ENCODE data around the gene CDK9. TPM values are rescaled to one million over a fixed set of nuclear protein-coding genes. Genes with fewer than 3 reads are reported as not detected.

CDK9 gene
- total and polyA plus RNA-seq, 4 experiments from 2014 or later, result 35.4 to 138 (median 95.2) TPM

DNA sequence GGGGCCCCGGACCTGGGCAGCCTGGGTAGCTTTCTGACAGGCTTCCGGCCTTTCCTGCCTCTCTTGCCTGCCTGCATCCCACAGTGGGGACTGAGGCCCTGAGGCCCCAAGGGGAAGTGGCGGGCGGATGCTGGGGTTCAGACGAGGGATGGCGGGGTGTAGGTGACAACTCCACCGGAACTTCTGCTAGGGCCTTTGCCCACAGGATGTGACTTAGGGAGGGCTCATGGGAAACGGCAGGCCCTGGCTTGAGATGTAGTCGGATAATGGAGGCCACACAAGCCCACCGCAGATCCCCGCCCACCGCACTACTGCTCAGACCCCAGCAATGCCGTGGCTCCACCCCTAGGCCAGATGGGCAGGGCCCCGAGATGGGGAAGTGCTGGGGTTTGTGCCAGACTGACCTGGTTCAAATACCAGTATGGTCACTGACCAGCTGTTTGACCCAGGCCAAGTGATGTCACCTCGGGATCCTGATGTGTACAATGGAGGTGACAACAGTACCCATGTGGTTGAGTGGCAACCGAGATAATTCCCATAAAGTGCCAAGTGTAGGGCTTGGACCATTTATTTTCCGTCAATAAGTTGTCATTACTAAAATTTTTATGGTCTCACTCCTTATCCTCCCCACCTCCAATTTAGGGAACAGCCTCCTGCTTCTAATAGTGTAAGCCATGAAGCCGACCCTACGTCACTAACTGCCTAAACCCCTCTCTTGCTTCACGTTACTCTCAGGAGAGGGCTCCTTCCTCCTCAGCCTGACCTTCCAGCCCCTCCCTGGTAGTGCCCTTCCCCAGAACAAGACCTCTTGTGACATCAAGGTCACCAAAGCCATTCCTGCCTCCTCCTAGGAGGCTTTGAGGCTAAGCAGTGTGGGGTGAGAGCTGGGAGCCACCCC, 2.5 kb upstream of the CDK9 start:
- Histone ChIP-seq H3K4me1 (ENCODE audit: insufficient read depth, low read length) (peaks cover 79% of the 10 kb centered on the region), H3K4me3 (ENCODE audit: low read length in 2 of 2) (peak overlapping the region; percentile 23 to 44), H3K27me3 (ENCODE audit: insufficient read depth, low read length) (no peaks in the 10 kb centered on the region), H3K27ac (ENCODE audit: low read depth, low read length) (peak overlapping the region; percentile 73), H3K9me3 (ENCODE audit: control insufficient read depth in 1 of 2, low read length in 2 of 2) (no peaks in the 10 kb centered on the region), H3K36me3 (ENCODE audit: insufficient read depth, low read length) (peaks cover 14% of the 10 kb centered on the region)
- Mint-ChIP-seq H3K36me3 (peaks cover 13 to 23% of the 10 kb centered on the region in 2 donors), H3K9me3 (no peaks in the 10 kb centered on the region), H3K4me3 (peak overlapping the region; percentile 72 to 91 (median 82)), H3K4me1 (peaks cover 36 to 76% (median 57%) of the 10 kb centered on the region in 4 donors), H3K27ac (peak overlapping the region; percentile 93 to 99 (median 97)), H3K27me3 (no peaks in the 10 kb centered on the region)
- CTCF ChIA-PET (ENCODE audit: partially characterized antibody), result interaction anchor here (1.1 to 6.7 kb wide), 8 partner anchors 10 to 138 kb away, joined by 3 to 128 read pairs (median 8); partner anchors contain the start of gene TOR2A
- POLR2A ChIA-PET (ENCODE audit: partially characterized antibody), result interaction anchor here (0.8 to 12.3 kb wide), 14 partner anchors 14 to 284 kb away, joined by 3 to 377 read pairs (median 12); partner anchors contain the start of genes FPGS, NAIF1, PTRH1 and SLC25A25
- peak; percentile 75 to 86 (median 80) for DNase-seq
- intact Hi-C loops (cut with micrococcal nuclease), result loop anchor here (2.0 to 10.0 kb wide), 2 partner anchors 251 to 333 kb away; partner anchors contain the start of genes LRSAM1 and RPL12

DNA sequence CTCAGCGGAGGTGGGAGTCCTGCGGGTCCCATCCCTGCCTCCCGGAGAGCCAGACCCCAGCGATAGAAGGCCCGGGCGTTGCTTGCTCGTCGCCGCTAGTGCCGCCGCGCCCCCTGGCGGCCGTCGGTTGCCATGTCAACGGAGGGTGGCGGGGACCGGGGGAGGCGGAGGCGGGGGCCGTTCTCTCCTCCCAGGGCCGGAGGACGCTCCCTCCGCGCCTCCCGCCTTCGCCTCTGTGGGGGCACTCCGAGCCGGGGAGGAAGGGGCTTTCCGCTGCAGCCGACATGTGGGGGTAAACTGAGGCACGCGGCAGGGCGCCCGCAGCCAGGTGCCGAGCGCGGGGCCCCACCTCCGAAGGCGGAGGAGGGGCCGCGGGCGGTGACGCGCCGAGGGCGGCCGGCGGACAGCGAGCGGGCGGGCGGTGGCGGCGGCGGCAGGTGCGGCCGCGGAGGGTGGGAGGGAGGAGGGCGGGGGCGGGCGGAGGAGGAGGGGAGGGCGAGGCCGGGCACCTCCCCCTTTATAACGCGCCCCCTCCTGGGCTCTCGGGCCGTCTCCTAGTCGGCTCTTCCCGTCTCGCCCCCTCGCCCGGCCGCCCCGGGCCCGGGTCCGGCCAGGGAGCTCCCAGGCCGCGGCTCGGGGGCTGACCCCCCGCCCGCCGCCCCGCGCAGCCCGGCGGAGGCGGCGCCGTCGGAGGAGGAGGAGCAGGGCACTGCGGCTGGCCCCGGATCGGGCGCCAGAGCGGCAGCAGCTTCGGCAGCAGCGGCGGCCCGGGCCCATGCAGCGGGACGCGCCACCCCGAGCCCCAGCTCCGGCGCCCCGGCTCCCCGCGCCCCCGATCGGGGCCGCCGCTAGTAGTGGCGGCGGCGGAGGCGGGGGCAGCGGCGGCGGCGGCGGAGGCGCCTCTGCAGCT, 556 bp upstream of the CDK9 start:
- H3K9me3 ChIP-seq (ENCODE audit: control insufficient read depth in 1 of 2, low read length in 2 of 2), result no peaks in the 10 kb centered on the region
- peaks cover 30 to 38% of the 10 kb centered on the region in 2 donors for H3K36me3 Mint-ChIP-seq
- intact Hi-C loops (cut with micrococcal nuclease), result loop anchor here (1.0 to 10.0 kb wide), 11 partner anchors 9 to 361 kb away; partner anchors contain the start of genes LRSAM1, NAIF1, RPL12 and SLC25A25
- ChIA-PET CTCF (ENCODE audit: partially characterized antibody) (interaction anchor here (0.6 to 6.7 kb wide), 25 partner anchors 10 to 197 kb away, joined by 3 to 128 read pairs (median 5); partner anchors contain the start of genes FPGS, PTRH1, TOR2A and TTC16), POLR2A (ENCODE audit: partially characterized antibody) (interaction anchor here (0.6 to 12.3 kb wide), 33 partner anchors 12 to 560 kb away, joined by 3 to 377 read pairs (median 5); partner anchors contain the start of genes DPM2, ENG, FPGS and LRSAM1)
- no peaks in the 10 kb centered on the region for H3K27me3 Mint-ChIP-seq
- H3K27ac Mint-ChIP-seq, result peak overlapping the region; percentile 93 to 99 (median 97)
- H3K4me1 Mint-ChIP-seq, result peaks cover 34 to 74% (median 49%) of the 10 kb centered on the region in 4 donors
- peak overlapping the region in 1 of 2 donors; percentile 61 for H3K4me3 ChIP-seq (ENCODE audit: low read length in 2 of 2)
- peak overlapping the region; percentile 86 for H3K27ac ChIP-seq (ENCODE audit: low read depth, low read length)
- H3K4me1 ChIP-seq (ENCODE audit: insufficient read depth, low read length), result peaks cover 68% of the 10 kb centered on the region
- H3K4me3 Mint-ChIP-seq, result peak overlapping the region; percentile 80 to 93 (median 86)
- peaks cover 33% of the 10 kb centered on the region for H3K36me3 ChIP-seq (ENCODE audit: insufficient read depth, low read length)
- no peaks in the 10 kb centered on the region for H3K27me3 ChIP-seq (ENCODE audit: insufficient read depth, low read length)
- no peaks in the 10 kb centered on the region for H3K9me3 Mint-ChIP-seq
- DNase-seq, result peak; percentile 89 to 93 (median 90)

DNA sequence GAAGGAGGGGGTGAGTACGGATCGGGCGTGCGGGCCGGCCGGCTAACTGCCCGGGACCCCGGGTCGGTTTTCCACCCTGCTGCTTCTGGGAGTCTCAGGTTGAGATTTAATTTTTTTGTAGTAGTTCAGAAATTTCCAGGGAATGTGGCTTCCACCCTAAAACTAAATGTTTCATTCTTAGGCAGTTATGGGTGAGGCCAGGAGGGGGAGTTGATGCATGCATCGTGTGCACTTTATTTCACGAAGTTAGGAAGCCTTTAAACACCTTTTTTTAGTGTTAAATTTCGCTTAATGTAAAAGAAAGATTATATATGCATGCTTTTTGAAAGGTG, 905 bp downstream of the CDK9 start:
- Mint-ChIP-seq H3K36me3 (peaks cover 32 to 43% of the 10 kb centered on the region in 2 donors), H3K27me3 (no peaks in the 10 kb centered on the region), H3K27ac (peak overlapping the region; percentile 84 to 95 (median 92)), H3K4me1 (peaks cover 29 to 66% (median 45%) of the 10 kb centered on the region in 4 donors), H3K4me3 (peak overlapping the region; percentile 86 to 94 (median 90)), H3K9me3 (no peaks in the 10 kb centered on the region)
- H3K27me3 ChIP-seq (ENCODE audit: insufficient read depth, low read length), result no peaks in the 10 kb centered on the region
- H3K36me3 ChIP-seq (ENCODE audit: insufficient read depth, low read length), result peaks cover 47% of the 10 kb centered on the region
- H3K4me3 ChIP-seq (ENCODE audit: low read length in 2 of 2), result peak overlapping the region; percentile 76 to 80
- POLR2A ChIA-PET (ENCODE audit: partially characterized antibody), result interaction anchor here (4.8 to 12.3 kb wide), 4 partner anchors 10 to 52 kb away, joined by 45 to 377 read pairs (median 68); partner anchors contain the start of genes FPGS and TOR2A
- H3K9me3 ChIP-seq (ENCODE audit: control insufficient read depth in 1 of 2, low read length in 2 of 2), result no peaks in the 10 kb centered on the region
- peaks cover 53% of the 10 kb centered on the region for H3K4me1 ChIP-seq (ENCODE audit: insufficient read depth, low read length)
- intact Hi-C loops (cut with micrococcal nuclease), result loop anchor here (1.0 to 10.0 kb wide), 7 partner anchors 16 to 331 kb away; partner anchors contain the start of genes FPGS, NAIF1 and SLC25A25
- CTCF ChIA-PET (ENCODE audit: partially characterized antibody), result interaction anchor here (1.0 to 6.7 kb wide), 12 partner anchors 11 to 150 kb away, joined by 3 to 45 read pairs (median 4); partner anchors contain the start of gene TOR2A
- DNase-seq, result peak in 1 of 5 donors; percentile 34
- H3K27ac ChIP-seq (ENCODE audit: low read depth, low read length), result peak overlapping the region; percentile 86

DNA sequence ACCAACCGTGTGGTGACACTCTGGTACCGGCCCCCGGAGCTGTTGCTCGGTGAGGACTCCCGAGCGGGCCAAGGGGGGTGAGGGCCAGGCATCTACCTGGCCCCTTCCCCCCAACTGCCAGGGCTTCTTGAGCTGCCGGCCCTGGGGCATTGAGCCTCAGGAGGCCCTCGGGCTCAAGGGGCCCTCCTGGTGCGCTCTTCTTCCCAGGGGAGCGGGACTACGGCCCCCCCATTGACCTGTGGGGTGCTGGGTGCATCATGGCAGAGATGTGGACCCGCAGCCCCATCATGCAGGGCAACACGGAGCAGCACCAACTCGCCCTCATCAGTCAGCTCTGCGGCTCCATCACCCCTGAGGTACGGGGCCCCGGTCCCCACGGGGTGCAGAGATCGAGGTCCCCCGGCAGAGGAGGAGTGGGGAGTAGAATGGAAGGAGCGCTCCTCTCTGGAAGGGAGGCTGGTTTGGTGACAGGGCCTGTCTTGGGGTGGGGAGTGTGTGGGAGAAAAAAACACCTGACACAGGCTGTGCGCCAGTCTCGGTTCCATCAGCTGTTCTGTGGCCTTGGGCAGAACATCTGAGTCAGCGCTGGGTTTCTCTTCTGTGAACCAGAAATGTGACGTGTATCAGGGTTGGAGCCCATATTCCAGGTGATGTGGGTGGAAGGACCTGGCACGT, 2.6 kb downstream of the CDK9 start:
- DNase-seq, result peak in 1 of 5 donors; percentile 37
- Histone ChIP-seq H3K9me3 (ENCODE audit: control insufficient read depth in 1 of 2, low read length in 2 of 2) (no peaks in the 10 kb centered on the region), H3K27ac (ENCODE audit: low read depth, low read length) (peak overlapping the region; percentile 14), H3K4me3 (ENCODE audit: low read length in 2 of 2) (no peak overlapping the region), H3K27me3 (ENCODE audit: insufficient read depth, low read length) (no peaks in the 10 kb centered on the region), H3K36me3 (ENCODE audit: insufficient read depth, low read length) (peaks cover 56% of the 10 kb centered on the region), H3K4me1 (ENCODE audit: insufficient read depth, low read length) (peaks cover 38% of the 10 kb centered on the region)
- ChIA-PET POLR2A (ENCODE audit: partially characterized antibody) (interaction anchor here (0.9 to 12.3 kb wide), 8 partner anchors 8 to 129 kb away, joined by 3 to 377 read pairs (median 4); partner anchors contain the start of genes FPGS and SH2D3C), CTCF (ENCODE audit: partially characterized antibody) (interaction anchor here (1.6 to 6.7 kb wide), 6 partner anchors 9 to 133 kb away, joined by 5 to 45 read pairs (median 7); partner anchors contain the start of gene TOR2A)
- Mint-ChIP-seq H3K36me3 (peaks cover 38 to 49% of the 10 kb centered on the region in 2 donors), H3K4me1 (peaks cover 16 to 50% (median 36%) of the 10 kb centered on the region in 4 donors), H3K4me3 (no peak overlapping the region), H3K27ac (peak overlapping the region in 3 of 7 donors; percentile 24 to 87 (median 37)), H3K9me3 (no peaks in the 10 kb centered on the region), H3K27me3 (no peaks in the 10 kb centered on the region)
- intact Hi-C loops (cut with micrococcal nuclease), result loop anchor here (5.0 to 10.0 kb wide), 4 partner anchors 221 to 329 kb away; partner anchors contain the start of genes NAIF1 and SLC25A25

DNA sequence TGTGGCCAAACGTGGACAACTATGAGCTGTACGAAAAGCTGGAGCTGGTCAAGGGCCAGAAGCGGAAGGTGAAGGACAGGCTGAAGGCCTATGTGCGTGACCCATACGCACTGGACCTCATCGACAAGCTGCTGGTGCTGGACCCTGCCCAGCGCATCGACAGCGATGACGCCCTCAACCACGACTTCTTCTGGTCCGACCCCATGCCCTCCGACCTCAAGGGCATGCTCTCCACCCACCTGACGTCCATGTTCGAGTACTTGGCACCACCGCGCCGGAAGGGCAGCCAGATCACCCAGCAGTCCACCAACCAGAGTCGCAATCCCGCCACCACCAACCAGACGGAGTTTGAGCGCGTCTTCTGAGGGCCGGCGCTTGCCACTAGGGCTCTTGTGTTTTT, 3.3 kb downstream of the CDK9 start:
- no peaks in the 10 kb centered on the region for H3K27me3 Mint-ChIP-seq
- Histone ChIP-seq H3K4me1 (ENCODE audit: insufficient read depth, low read length) (peaks cover 31% of the 10 kb centered on the region), H3K4me3 (ENCODE audit: low read length in 2 of 2) (no peak overlapping the region), H3K36me3 (ENCODE audit: insufficient read depth, low read length) (peaks cover 56% of the 10 kb centered on the region), H3K27ac (ENCODE audit: low read depth, low read length) (no peak overlapping the region), H3K9me3 (ENCODE audit: control insufficient read depth in 1 of 2, low read length in 2 of 2) (no peaks in the 10 kb centered on the region), H3K27me3 (ENCODE audit: insufficient read depth, low read length) (no peaks in the 10 kb centered on the region)
- H3K27ac Mint-ChIP-seq, result peak overlapping the region in 4 of 7 donors; percentile 17 to 78 (median 53)
- ChIA-PET POLR2A (ENCODE audit: partially characterized antibody) (interaction anchor here (1.0 to 12.3 kb wide), 5 partner anchors 8 to 128 kb away, joined by 3 to 377 read pairs (median 45); partner anchors contain the start of gene FPGS), CTCF (ENCODE audit: partially characterized antibody) (interaction anchor here (1.2 to 3.7 kb wide), 2 partner anchors 54 to 81 kb away, joined by 4 to 45 read pairs; partner anchors contain the start of gene TOR2A)
- DNase-seq, result no peak
- peak overlapping the region in 2 of 8 donors; percentile 54 to 59 for H3K4me3 Mint-ChIP-seq
- H3K4me1 Mint-ChIP-seq, result peaks cover 12 to 43% (median 31%) of the 10 kb centered on the region in 4 donors
- H3K9me3 Mint-ChIP-seq, result no peaks in the 10 kb centered on the region
- peaks cover 38 to 50% of the 10 kb centered on the region in 2 donors for H3K36me3 Mint-ChIP-seq
- intact Hi-C loops (cut with micrococcal nuclease), result loop anchor here (5.0 to 10.0 kb wide), 4 partner anchors 222 to 328 kb away; partner anchors contain the start of genes NAIF1 and SLC25A25
